Sigmoid colon (tissue), 4 donors: ENCODE results near the gene ST8SIA4.

ENCODE experiments used
- CTCF ChIP-seq, 4 experiments: fragments of 450-650 bp in 3 of 4; fragments of 200-600 bp in 1 of 4; IDR thresholded peaks; one replicate each; pipeline ENCODE4 v1.5.1; 2016 to 2019; ENCODE audit warnings: antibody characterized with exemption in 4 of 4, mild to moderate bottlenecking in 3 of 4, moderate library complexity in 2 of 4
- EP300 ChIP-seq, 4 donors: sonication (generic); formaldehyde crosslinking; IDR thresholded peaks; one replicate each; pipeline ENCODE4 v1.6.1; 2017; ENCODE audit warnings: antibody characterized with exemption in 4 of 4
- POLR2A ChIP-seq, 2 donors: fragments of 450-650 bp; IDR thresholded peaks; one replicate each; pipeline ENCODE4 v1.6.1; 2016; ENCODE audit warnings: antibody characterized with exemption in 2 of 2, mild to moderate bottlenecking in 2 of 2, moderate library complexity in 2 of 2
- POLR2AphosphoS5 ChIP-seq, 4 donors: sonication (generic); formaldehyde crosslinking; IDR thresholded peaks; one replicate each; pipeline ENCODE4 v1.6.1; 2017; ENCODE audit warnings: antibody characterized with exemption in 4 of 4

- TF ChIP-seq CTCF (IDR thresholded peaks at IDR 0.05) (no peak), POLR2AphosphoS5 (IDR thresholded peaks at IDR 0.05) (no peak), POLR2A (IDR thresholded peaks at IDR 0.05) (no peak), EP300 (IDR thresholded peaks at IDR 0.05) (no peak)
Measured at GRCh38 chr5:100828898-100829356, 74.2 kb downstream of the ST8SIA4 start.
